A673 (cell line): ENCODE results near the gene C21orf58. TPM values are rescaled to one million over a fixed set of nuclear protein-coding genes. Genes with fewer than 3 reads are reported as not detected.

Source experiments
- BruUV-seq: library from RNA; stranded (reverse); fragments of 400-500 nt; replicated peaks from 2 replicates; lab custom pipeline; 2021; lab: Mats Ljungman, UMichigan
- CTCF ChIA-PET: fragments of 300-600 bp; sonication (Branson Sonifier 250); formaldehyde crosslinking; loops from one replicate; lab custom pipeline; 2022; ENCODE audit warnings: antibody characterized with exemption; lab: Charles Lee
- POLR2A ChIA-PET: fragments of 300-600 bp; sonication (Branson Sonifier 250); formaldehyde crosslinking; loops from one replicate; lab custom pipeline; 2022; ENCODE audit warnings: antibody characterized with exemption; ENCODE audit not compliant: low non-redundant PET; lab: Charles Lee
- DNase-seq: peaks from one replicate; pipeline ENCODE4 v3.0.0-alpha.2; 2015; ENCODE audit warnings: low spot score
- H3K27ac ChIP-seq: fragments of 200-600 bp; sonication (generic); 2 replicates; pipeline ENCODE4 v1.5.1; 2016; ENCODE audit warnings: mixed run types, low read depth, mild to moderate bottlenecking, mixed read lengths, antibody characterized with exemption, low read length; ENCODE audit not compliant: poor library complexity, severe bottlenecking
- H3K27me3 ChIP-seq: fragments of 200-600 bp; sonication (generic); replicated peaks from 2 replicates; pipeline ENCODE4 v1.6.1; 2017; ENCODE audit warnings: mixed run types, low read depth, mild to moderate bottlenecking, mixed read lengths, antibody characterized with exemption, low read length; ENCODE audit not compliant: insufficient read depth, poor library complexity
- H3K36me3 ChIP-seq: fragments of 200-600 bp; sonication (generic); 2 replicates; pipeline ENCODE4 v1.6.1; 2016; ENCODE audit warnings: mixed run types, mild to moderate bottlenecking, mixed read lengths, antibody characterized with exemption, low read length; ENCODE audit not compliant: insufficient read depth, poor library complexity, severe bottlenecking
- H3K4me1 ChIP-seq: fragments of 200-600 bp; sonication (generic); 2 replicates; pipeline ENCODE4 v1.6.1; 2017; ENCODE audit warnings: mixed run types, mild to moderate bottlenecking, mixed read lengths, antibody characterized with exemption, low read length; ENCODE audit not compliant: insufficient read depth, poor library complexity, severe bottlenecking
- H3K4me3 ChIP-seq: fragments of 200-600 bp; sonication (generic); 2 replicates; pipeline ENCODE4 v1.5.1; 2016; ENCODE audit warnings: low read depth, mixed run types, mild to moderate bottlenecking, mixed read lengths, low read length; ENCODE audit not compliant: poor library complexity, severe bottlenecking
- H3K9me3 ChIP-seq: fragments of 200-600 bp; sonication (generic); 2 replicates; pipeline ENCODE4 v1.6.1; 2016; ENCODE audit warnings: mixed run types, low read depth, mild to moderate bottlenecking, mixed read lengths, antibody characterized with exemption, low read length; ENCODE audit not compliant: poor library complexity, severe bottlenecking
- CTCF ChIP-seq: fragments of 300-800, 200-600 bp; sonication (generic); conservative IDR thresholded peaks from 2 replicates; pipeline ENCODE4 v1.5.1; 2017; ENCODE audit warnings: low read depth, mild to moderate bottlenecking, antibody characterized with exemption, low read length, moderate library complexity, mixed read lengths
- EZH2 ChIP-seq: fragments of 200-600 bp; sonication (generic); IDR thresholded peaks from 2 replicates; pipeline ENCODE4 v1.6.1; 2017; ENCODE audit warnings: borderline replicate concordance, low read depth, mild to moderate bottlenecking, mixed read lengths, antibody characterized with exemption, low read length; ENCODE audit not compliant: poor library complexity, severe bottlenecking
- intact Hi-C: fragments of 100-400 bp; cut with micrococcal nuclease; formaldehyde crosslinking; loops from one replicate; pipeline ENCODE4 v1.10.0; 2022; ENCODE audit not compliant: unreplicated experiment
- total RNA-seq: library from RNA; stranded (reverse); gene quantifications from 2 replicates; pipeline ENCODE4 v1.2.3, GENCODE V29; 2021

Gene C21orf58
- total RNA-seq, 1 experiment from 2014 or later: 41.2 TPM

- no peak overlapping the region for H3K27ac ChIP-seq
- no peaks in the 10 kb centered on the region for H3K4me1 ChIP-seq
- intact Hi-C loops: no loop called here
- no peaks in the 10 kb centered on the region for H3K27me3 ChIP-seq
- no peak overlapping the region for H3K4me3 ChIP-seq
- H3K36me3 ChIP-seq: peaks cover 51% of the 10 kb centered on the region
- ChIA-PET POLR2A (no interaction called here), CTCF (no interaction called here)
- TF ChIP-seq CTCF: no peak
- no peak for TF ChIP-seq EZH2
- no peaks in the 10 kb centered on the region for H3K9me3 ChIP-seq
- no peak for DNase-seq
- no TSS peak for BruUV-seq
Measured at GRCh38 chr21:46307625-46308024, 16.0 kb downstream of the C21orf58 start.

- BruUV-seq: no TSS peak
Measured at GRCh38 chr21:46304955-46305354, 18.7 kb downstream of the C21orf58 start.

GRCh38 chr21:46304437-46304836 is 19.2 kb downstream of the C21orf58 start:
- BruUV-seq: no TSS peak
- DNase-seq: no peak
- no peaks in the 10 kb centered on the region for H3K4me1 ChIP-seq

More at GRCh38 chr21:46304955-46305354, 18.7 kb downstream of the C21orf58 start:
- intact Hi-C loops: no loop called here
- ChIA-PET POLR2A (no interaction called here), CTCF (no interaction called here)
- Histone ChIP-seq H3K36me3 (peaks cover 61% of the 10 kb centered on the region), H3K9me3 (no peaks in the 10 kb centered on the region), H3K4me1 (no peaks in the 10 kb centered on the region), H3K4me3 (no peak overlapping the region), H3K27me3 (no peaks in the 10 kb centered on the region), H3K27ac (no peak overlapping the region)
- no peak for DNase-seq
- TF ChIP-seq CTCF (no peak), EZH2 (no peak)

More at GRCh38 chr21:46304437-46304836, 19.2 kb downstream of the C21orf58 start:
- Histone ChIP-seq H3K36me3 (peaks cover 63% of the 10 kb centered on the region), H3K9me3 (no peaks in the 10 kb centered on the region), H3K27me3 (no peaks in the 10 kb centered on the region), H3K27ac (no peak overlapping the region), H3K4me3 (no peak overlapping the region)
- intact Hi-C loops: no loop called here
- ChIA-PET CTCF (no interaction called here), POLR2A (no interaction called here)
- no peak for TF ChIP-seq CTCF
- TF ChIP-seq EZH2: no peak
